SU-DHL-6 (cell line): ENCODE measurements around the gene SLC15A2.

ENCODE experiments used
- H2AFZ ChIP-seq: fragments of 200-600 bp; sonication (generic); 2 replicates; pipeline ENCODE4 v1.6.1; 2014; ENCODE audit warnings: low read depth, mild to moderate bottlenecking, moderate library complexity, mixed read lengths, antibody characterized with exemption, low read length; ENCODE audit not compliant: severe bottlenecking
- H3F3A ChIP-seq: fragments of 200-600 bp; shearing (Covaris generic); 2 replicates; pipeline ENCODE4 v1.6.0; 2016; ENCODE audit warnings: antibody characterized with exemption, mild to moderate bottlenecking; ENCODE audit not compliant: insufficient read depth
- H3K27ac ChIP-seq: fragments of 200-600 bp; sonication (generic); 2 replicates; pipeline ENCODE4 v1.5.1; 2016; ENCODE audit warnings: low read depth, mild to moderate bottlenecking, low read length, moderate library complexity, mixed read lengths
- H3K27me3 ChIP-seq: fragments of 200-600 bp; sonication (generic), shearing (Covaris generic); 2 replicates; pipeline ENCODE4 v1.6.0; 2014; ENCODE audit warnings: mild to moderate bottlenecking, low read length
- H3K36me3 ChIP-seq: fragments of 200-600 bp; sonication (generic); 2 replicates; pipeline ENCODE4 v1.6.1; 2014; ENCODE audit warnings: mild to moderate bottlenecking, low read length, mixed read lengths
- H3K4me2 ChIP-seq: fragments of 300-600, 200-600 bp; shearing (Covaris generic), sonication (generic); 2 replicates; pipeline ENCODE4 v1.6.0; 2014; ENCODE audit warnings: low read length, low read depth, mild to moderate bottlenecking; ENCODE audit not compliant: poor library complexity, severe bottlenecking
- H3K4me3 ChIP-seq: fragments of 200-600 bp; sonication (generic); 2 replicates; pipeline ENCODE4 v1.5.1; 2014; ENCODE audit warnings: antibody characterized with exemption, low read length, mild to moderate bottlenecking, mixed read lengths; ENCODE audit not compliant: insufficient read depth, poor library complexity, severe bottlenecking
- H3K79me2 ChIP-seq: fragments of 200-600 bp; sonication (generic); 2 replicates; pipeline ENCODE4 v1.6.1; 2014; ENCODE audit warnings: mild to moderate bottlenecking, low read length, moderate library complexity; ENCODE audit not compliant: insufficient read depth
- H3K9ac ChIP-seq: fragments of 200-600 bp; sonication (generic); 2 replicates; pipeline ENCODE4 v1.7.0; 2014; ENCODE audit warnings: mild to moderate bottlenecking, low read length
- H3K9me2 ChIP-seq: fragments of 200-600 bp; sonication (generic); replicated peaks from 2 replicates; pipeline ENCODE4 v1.6.1; 2014; ENCODE audit warnings: low read length; ENCODE audit not compliant: insufficient read depth
- H3K9me3 ChIP-seq: fragments of 200-600 bp; sonication (generic); 2 replicates; pipeline ENCODE4 v1.6.1; 2014; ENCODE audit warnings: low read length, mixed read lengths; ENCODE audit not compliant: insufficient read depth
- H4K20me1 ChIP-seq: fragments of 200-600 bp; sonication (generic); 2 replicates; pipeline ENCODE4 v1.6.1; 2014; ENCODE audit warnings: low read depth, mild to moderate bottlenecking, antibody characterized with exemption, low read length, moderate library complexity, mixed read lengths
- CTCF ChIP-seq: fragments of 200-600 bp; sonication (generic); IDR thresholded peaks from one replicate; pipeline ENCODE4 v1.5.1; 2017; ENCODE audit warnings: antibody characterized with exemption, mild to moderate bottlenecking, low read length, moderate library complexity; ENCODE audit not compliant: insufficient read depth, poor library complexity, severe bottlenecking
- EZH2phosphoT487 ChIP-seq: fragments of 200-600 bp; sonication (generic), shearing (Covaris generic); conservative IDR thresholded peaks from 2 replicates; pipeline ENCODE4 v1.6.1; 2018; ENCODE audit warnings: mild to moderate bottlenecking, antibody characterized with exemption, low read length, moderate library complexity, mixed read lengths

The SLC15A2 gene

GRCh38 chr3:121894301-121894990, at the start of gene SLC15A2:
TSS of gene SLC15A2 (plus strand) at chr3:121894401. CDS start at chr3:121894477, 76 bp downstream.
- H3K4me3 ChIP-seq, result no peak within 1 kb of the TSS
- no peaks in the 10 kb centered on the region for H3K9me2 ChIP-seq
- no peak within 1 kb of the TSS for H3K9ac ChIP-seq
- no peak within 1 kb of the TSS for H2AFZ ChIP-seq
- no peaks in the 10 kb centered on the region for H4K20me1 ChIP-seq
- no peak within 1 kb of the TSS for H3K27ac ChIP-seq
- no peak within 1 kb of the TSS for H3K4me2 ChIP-seq
- peaks cover 20% of the 10 kb centered on the region; the same call in 1 of the 2 replicates for H3K36me3 ChIP-seq
- TF ChIP-seq CTCF (no peak), EZH2phosphoT487 (no peak)
- H3F3A ChIP-seq, result no peaks in the 10 kb centered on the region; the same call in 1 of the 2 replicates
- no peaks in the 10 kb centered on the region for H3K9me3 ChIP-seq
- H3K27me3 ChIP-seq, result no peaks in the 10 kb centered on the region
- no peaks in the 10 kb centered on the region for H3K79me2 ChIP-seq

- no peak for TF ChIP-seq EZH2phosphoT487
- TF ChIP-seq CTCF, result no peak
- Histone ChIP-seq H3K27ac (no peak overlapping the region), H3K27me3 (no peaks in the 10 kb centered on the region), H3K36me3 (peaks cover 44% of the 10 kb centered on the region), H3K4me2 (no peak overlapping the region), H3F3A (peaks cover 28% of the 10 kb centered on the region), H3K4me3 (no peak overlapping the region), H3K79me2 (peaks cover 78% of the 10 kb centered on the region), H2AFZ (no peak overlapping the region), H3K9me3 (no peaks in the 10 kb centered on the region), H3K9me2 (no peaks in the 10 kb centered on the region), H3K9ac (no peak overlapping the region), H4K20me1 (peaks cover 19% of the 10 kb centered on the region)
Measured at GRCh38 chr3:121844892-121845291, 49.3 kb upstream of the SLC15A2 start.

GRCh38 chr3:121852256-121852655, 41.9 kb upstream of the SLC15A2 start:
- H3K27me3 ChIP-seq, result no peaks in the 10 kb centered on the region
- peaks cover 93% of the 10 kb centered on the region for H3K79me2 ChIP-seq
- peaks cover 8% of the 10 kb centered on the region; the same call in 1 of the 2 replicates for H4K20me1 ChIP-seq
- H3K4me3 ChIP-seq, result no peak overlapping the region
- H2AFZ ChIP-seq, result no peak overlapping the region
- TF ChIP-seq CTCF, result no peak
- TF ChIP-seq EZH2phosphoT487, result no peak
- no peaks in the 10 kb centered on the region for H3K9me2 ChIP-seq
- H3K36me3 ChIP-seq, result peaks cover 57% of the 10 kb centered on the region
- no peak overlapping the region for H3K9ac ChIP-seq
- no peaks in the 10 kb centered on the region for H3K9me3 ChIP-seq
- H3K4me2 ChIP-seq, result no peak overlapping the region
- no peak overlapping the region for H3K27ac ChIP-seq
- H3F3A ChIP-seq, result peaks cover 22% of the 10 kb centered on the region; the same call in 1 of the 2 replicates
